NT2/D1 (cell line): ENCODE results near the gene SPATS1.
"Not testable (repeated sequence)": the region's sequence is repeated elsewhere in the genome, so short reads cannot be mapped to it uniquely, and the experiment has no call there.

Experiments
- DNase-seq: peaks from one replicate; pipeline ENCODE4 v3.0.0-alpha.2; 2011; ENCODE audit warnings: low read depth, low spot score
- H3K27me3 ChIP-seq: 2 replicates; pipeline ENCODE4 v1.6.0; 2011; ENCODE audit warnings: mild to moderate bottlenecking; ENCODE audit not compliant: insufficient read length, insufficient read depth
- H3K36me3 ChIP-seq: 2 replicates; pipeline ENCODE4 v1.6.1; 2011; ENCODE audit warnings: mild to moderate bottlenecking, low read length, mixed read lengths; ENCODE audit not compliant: insufficient read depth, insufficient read length
- H3K4me1 ChIP-seq: 2 replicates; pipeline ENCODE4 v1.5.1; 2011; ENCODE audit not compliant: insufficient read depth, insufficient read length
- H3K4me3 ChIP-seq: 2 replicates; pipeline ENCODE4 v1.5.1; 2011; ENCODE audit warnings: low read depth; ENCODE audit not compliant: insufficient read length
- H3K9ac ChIP-seq: 2 replicates; pipeline ENCODE4 v1.6.0; 2011; ENCODE audit warnings: low read depth; ENCODE audit not compliant: insufficient read length
- H3K9me3 ChIP-seq: 2 replicates; pipeline ENCODE4 v1.5.1; 2011; ENCODE audit warnings: mild to moderate bottlenecking, low read length; ENCODE audit not compliant: insufficient read depth
- SUZ12 ChIP-seq: IDR thresholded peaks from 2 replicates; pipeline ENCODE4 v1.6.1; 2011; ENCODE audit not compliant: insufficient read length, insufficient read depth; ENCODE audit errors: extremely low read depth
- YY1 ChIP-seq: IDR thresholded peaks from 2 replicates; pipeline ENCODE4 v1.6.1; 2011; ENCODE audit not compliant: insufficient read length, insufficient read depth
- ZNF274 ChIP-seq: IDR thresholded peaks from 2 replicates; pipeline ENCODE4 v1.6.1; 2011; ENCODE audit warnings: mild to moderate bottlenecking, low read depth, low read length

Gene SPATS1

DNA sequence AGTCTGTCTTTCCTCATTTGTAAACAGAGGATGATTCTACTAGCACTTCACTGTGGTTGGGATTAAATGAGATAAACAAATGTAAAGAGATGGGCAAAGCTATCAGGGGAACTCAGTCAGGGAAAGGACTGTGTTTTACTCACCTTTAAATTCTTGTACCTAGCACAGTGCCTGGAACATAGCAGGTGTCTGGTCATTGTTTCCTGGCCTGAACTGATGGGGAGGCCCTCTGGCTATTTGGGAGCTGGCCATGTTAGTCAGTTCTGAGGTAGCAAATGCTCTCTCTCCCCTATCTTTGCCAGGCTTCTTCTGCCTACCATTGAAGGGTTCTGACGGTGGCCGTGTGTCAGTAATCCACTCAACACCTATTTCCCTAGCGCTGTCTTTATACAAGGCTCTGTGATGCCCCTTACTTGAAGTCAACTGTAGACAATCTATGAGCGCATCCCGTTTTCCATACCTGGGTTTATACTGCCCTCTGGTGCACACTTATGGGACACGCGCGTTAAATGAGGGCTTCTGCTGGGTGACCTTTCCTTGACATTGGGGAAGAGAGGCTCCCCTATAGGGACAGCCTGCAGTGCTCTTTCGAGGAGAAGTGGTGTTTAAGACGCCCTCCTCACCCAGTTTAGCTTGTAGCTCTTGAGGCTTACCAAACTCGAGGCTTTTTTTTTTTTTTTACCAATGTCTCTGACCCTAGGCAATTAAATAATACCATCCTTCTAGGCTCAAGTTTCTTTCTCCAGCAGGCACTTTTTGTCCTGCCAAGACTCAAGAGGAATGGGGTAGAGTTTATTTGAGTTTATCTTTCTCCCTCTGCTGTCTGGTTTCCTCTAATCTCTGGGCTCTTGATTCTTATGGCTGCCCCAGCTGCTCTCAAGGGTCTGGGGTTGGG is 4.0 kb upstream of the SPATS1 start:
- H3K9ac ChIP-seq: no peak overlapping the region
- peak; percentile 52 for DNase-seq
- no peaks in the 10 kb centered on the region for H3K27me3 ChIP-seq
- no peaks in the 10 kb centered on the region for H3K4me1 ChIP-seq
- H3K36me3 ChIP-seq: no peaks in the 10 kb centered on the region
- no peak overlapping the region for H3K4me3 ChIP-seq
- H3K9me3 ChIP-seq: no peaks in the 10 kb centered on the region
- TF ChIP-seq ZNF274: no peak
- no peak for TF ChIP-seq YY1
- no peak for TF ChIP-seq SUZ12

- no peaks in the 10 kb centered on the region for H3K36me3 ChIP-seq
- H3K4me1 ChIP-seq: no peaks in the 10 kb centered on the region
- H3K27me3 ChIP-seq: no peaks in the 10 kb centered on the region
- no peak for DNase-seq
- no peak overlapping the region for H3K9ac ChIP-seq
- no peaks in the 10 kb centered on the region for H3K9me3 ChIP-seq
- TF ChIP-seq ZNF274: no peak
- TF ChIP-seq YY1: no peak
- no peak for TF ChIP-seq SUZ12
- no peak overlapping the region for H3K4me3 ChIP-seq
Measured at GRCh38 chr6:44339301-44339700, 3.1 kb upstream of the SPATS1 start.

GRCh38 chr6:44339763-44340625 is 2.5 kb upstream of the SPATS1 start:
- Histone ChIP-seq H3K9me3 (no peaks in the 10 kb centered on the region), H3K27me3 (no peaks in the 10 kb centered on the region), H3K36me3 (no peaks in the 10 kb centered on the region), H3K4me1 (no peaks in the 10 kb centered on the region), H3K4me3 (no peak overlapping the region), H3K9ac (no peak overlapping the region)
- DNase-seq: no peak
- TF ChIP-seq YY1 (no peak), SUZ12 (no peak), ZNF274 (no peak)

DNA sequence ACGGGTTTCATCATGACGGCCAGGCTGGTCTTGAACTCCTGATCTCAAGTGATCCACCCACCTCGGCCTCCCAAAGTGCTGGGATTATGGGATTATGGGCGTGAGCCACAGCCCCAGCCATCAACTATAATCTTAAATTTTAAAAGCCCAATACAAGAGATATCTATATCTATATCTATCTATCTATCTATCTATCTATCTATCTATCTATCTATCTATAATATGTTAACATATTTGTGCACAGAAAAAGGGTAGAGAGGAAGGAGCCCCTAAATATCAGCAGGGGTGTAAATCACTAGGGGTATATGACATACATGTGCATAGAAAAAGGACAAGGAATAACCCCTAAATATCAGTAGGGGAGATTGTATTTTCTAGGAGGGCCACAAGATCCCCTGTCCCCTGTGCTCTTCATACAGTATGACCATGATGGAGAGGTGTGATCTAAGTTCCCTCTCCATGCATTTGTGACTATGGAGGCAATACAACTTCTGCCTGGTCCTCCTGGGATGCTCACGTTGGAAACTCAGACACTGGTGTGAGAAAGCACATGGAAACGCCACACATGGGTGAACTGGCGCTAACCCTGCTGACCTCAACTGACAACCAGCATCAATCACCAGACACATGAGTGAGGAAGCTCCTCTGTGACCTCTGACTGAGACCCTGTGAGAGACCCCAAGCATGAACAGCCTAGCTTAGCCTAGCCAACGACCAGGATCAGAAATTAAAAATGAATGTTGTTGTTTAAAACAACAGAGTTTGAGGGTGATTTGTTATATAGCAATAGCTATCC is 1.2 kb upstream of the SPATS1 start:
- H3K9ac ChIP-seq: no peak overlapping the region
- no peak overlapping the region for H3K4me3 ChIP-seq
- TF ChIP-seq ZNF274 (no peak), SUZ12 (no peak), YY1 (no peak)
- no peaks in the 10 kb centered on the region for H3K36me3 ChIP-seq
- no peaks in the 10 kb centered on the region for H3K4me1 ChIP-seq
- DNase-seq: no peak
- no peaks in the 10 kb centered on the region for H3K27me3 ChIP-seq
- no peaks in the 10 kb centered on the region for H3K9me3 ChIP-seq

- Histone ChIP-seq H3K27me3 (no peaks in the 10 kb centered on the region), H3K9me3 (no peaks in the 10 kb centered on the region), H3K4me1 (no peaks in the 10 kb centered on the region), H3K4me3 (no peak overlapping the region), H3K36me3 (no peaks in the 10 kb centered on the region), H3K9ac (no peak overlapping the region)
- DNase-seq: no peak
- no peak for TF ChIP-seq ZNF274
- no peak for TF ChIP-seq YY1
- TF ChIP-seq SUZ12: no peak
Measured at GRCh38 chr6:44342052-44342451, 398 bp upstream of the SPATS1 start.

- not testable (repeated sequence) for H3K9ac ChIP-seq, DNase-seq, H3K4me3 ChIP-seq, H3K36me3 ChIP-seq, H3K4me1 ChIP-seq, H3K27me3 ChIP-seq, H3K9me3 ChIP-seq
Measured at GRCh38 chr6:44346818-44347217, 4.4 kb downstream of the SPATS1 start.
